Transverse colon (tissue), 3 donors: ENCODE measurements around the gene ABCF1.

ENCODE experiments used
- EP300 ChIP-seq: sonication (generic); formaldehyde crosslinking; IDR thresholded peaks from one replicate; pipeline ENCODE4 v1.6.1; 2017; ENCODE audit warnings: antibody characterized with exemption, low read depth
- TF ChIP-seq, protein P1 (sequence below), 5 experiments: fragments of 200-600 bp in 3 of 5; fragments of 450-650 bp in 2 of 5; sonication (generic) in 3 of 5; IDR thresholded peaks; 1 replicate in 2 of 5; 2 replicates in 3 of 5; pipeline ENCODE4 v1.5.1; 2016 to 2017; ENCODE audit warnings: antibody characterized with exemption in 5 of 5, inconsistent platforms in 3 of 5, mild to moderate bottlenecking in 2 of 5, moderate library complexity in 1 of 5

DNA sequence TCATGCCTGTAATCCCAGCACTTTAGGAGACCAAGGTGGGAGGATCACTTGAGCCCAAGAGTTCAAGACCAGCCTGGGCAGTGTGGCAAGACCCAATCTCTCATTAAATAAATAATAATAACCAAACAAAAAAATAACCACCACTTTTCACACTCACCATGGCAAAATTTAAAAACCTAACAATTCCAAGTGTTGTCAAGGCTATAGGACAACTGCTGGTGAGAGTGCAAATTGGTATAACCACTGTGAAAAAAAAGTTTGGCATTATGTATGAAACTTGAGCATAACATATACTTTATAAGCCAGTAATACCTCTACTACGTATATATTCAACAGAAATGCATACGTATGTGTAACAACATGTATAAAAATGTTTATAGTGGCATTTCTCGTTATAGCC is 10.3 kb upstream of the ABCF1 start:
- TF ChIP-seq, protein P1, sequence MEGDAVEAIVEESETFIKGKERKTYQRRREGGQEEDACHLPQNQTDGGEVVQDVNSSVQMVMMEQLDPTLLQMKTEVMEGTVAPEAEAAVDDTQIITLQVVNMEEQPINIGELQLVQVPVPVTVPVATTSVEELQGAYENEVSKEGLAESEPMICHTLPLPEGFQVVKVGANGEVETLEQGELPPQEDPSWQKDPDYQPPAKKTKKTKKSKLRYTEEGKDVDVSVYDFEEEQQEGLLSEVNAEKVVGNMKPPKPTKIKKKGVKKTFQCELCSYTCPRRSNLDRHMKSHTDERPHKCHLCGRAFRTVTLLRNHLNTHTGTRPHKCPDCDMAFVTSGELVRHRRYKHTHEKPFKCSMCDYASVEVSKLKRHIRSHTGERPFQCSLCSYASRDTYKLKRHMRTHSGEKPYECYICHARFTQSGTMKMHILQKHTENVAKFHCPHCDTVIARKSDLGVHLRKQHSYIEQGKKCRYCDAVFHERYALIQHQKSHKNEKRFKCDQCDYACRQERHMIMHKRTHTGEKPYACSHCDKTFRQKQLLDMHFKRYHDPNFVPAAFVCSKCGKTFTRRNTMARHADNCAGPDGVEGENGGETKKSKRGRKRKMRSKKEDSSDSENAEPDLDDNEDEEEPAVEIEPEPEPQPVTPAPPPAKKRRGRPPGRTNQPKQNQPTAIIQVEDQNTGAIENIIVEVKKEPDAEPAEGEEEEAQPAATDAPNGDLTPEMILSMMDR (IDR thresholded peaks at IDR 0.05): no peak
- no peak for TF ChIP-seq EP300
